Measurements from ENCODE around the gene OTUB1. TPM values are rescaled to one million over a fixed set of nuclear protein-coding genes. Genes with fewer than 3 reads are reported as not detected.

The OTUB1 gene
- total and polyA plus RNA-seq, 4 donors: 40.8 to 95.2 (median 72.3) TPM

GRCh38 chr11:64008283-64008913 lies 22.2 kb downstream of the OTUB1 start:
- 92 to 93% methylated on average over 25 to 26 of the region's 26 CpGs for WGBS, 2 donors
- no peak overlapping the region for H3K4me3 ChIP-seq

GRCh38 chr11:64008914-64009633 lies 22.8 kb downstream of the OTUB1 start:
- ATAC-seq (ENCODE audit: insufficient read depth, low FRiP score) (no peak), DNase-seq (no peak)
- WGBS, 2 donors: 94 to 95% methylated on average over 18 of the region's 18 CpGs
- Histone ChIP-seq H3K9me3 (ENCODE audit: control insufficient read depth in 4 of 4, insufficient read depth in 3 of 4, low read length in 3 of 4) (no peaks in the 10 kb centered on the region), H3K4me3 (no peak overlapping the region), H3K27ac (ENCODE audit: low read depth in 1 of 2, low read length in 1 of 2) (no peak overlapping the region), H3K4me1 (ENCODE audit: control insufficient read depth in 5 of 5, insufficient read depth in 5 of 5, low read length in 5 of 5) (peaks cover 0 to 18% (median 0%) of the 10 kb centered on the region in 5 donors), H3K36me3 (ENCODE audit: control insufficient read depth in 4 of 4, insufficient read depth in 4 of 4, low read length in 4 of 4) (no peaks in the 10 kb centered on the region), H3K27me3 (ENCODE audit: control insufficient read depth in 3 of 3, insufficient read depth in 3 of 3, low read length in 2 of 3) (peaks cover 0 to 4% (median 0%) of the 10 kb centered on the region in 3 donors), H3K9ac (ENCODE audit: insufficient read depth in 1 of 2, low read length in 2 of 2) (no peak overlapping the region)
- no peak for TF ChIP-seq CTCF (IDR thresholded peaks at IDR 0.05; ENCODE audit: control extremely low read depth, extremely low read depth)

More at GRCh38 chr11:64008283-64008913, 22.2 kb downstream of the OTUB1 start:
- Histone ChIP-seq H3K9ac (ENCODE audit: insufficient read depth in 1 of 2, low read length in 2 of 2) (no peak overlapping the region), H3K4me1 (ENCODE audit: control insufficient read depth in 5 of 5, insufficient read depth in 5 of 5, low read length in 5 of 5) (peaks cover 0 to 22% (median 0%) of the 10 kb centered on the region in 5 donors), H3K9me3 (ENCODE audit: control insufficient read depth in 4 of 4, insufficient read depth in 3 of 4, low read length in 3 of 4) (no peaks in the 10 kb centered on the region), H3K27ac (ENCODE audit: low read depth in 1 of 2, low read length in 1 of 2) (no peak overlapping the region), H3K36me3 (ENCODE audit: control insufficient read depth in 4 of 4, insufficient read depth in 4 of 4, low read length in 4 of 4) (no peaks in the 10 kb centered on the region), H3K27me3 (ENCODE audit: control insufficient read depth in 3 of 3, insufficient read depth in 3 of 3, low read length in 2 of 3) (peaks cover 0 to 4% (median 0%) of the 10 kb centered on the region in 3 donors)
- TF ChIP-seq CTCF (IDR thresholded peaks at IDR 0.05; ENCODE audit: control extremely low read depth, extremely low read depth): no peak
- ATAC-seq (ENCODE audit: insufficient read depth, low FRiP score) (no peak), DNase-seq (no peak)

GRCh38 chr11:64009710-64010109 lies 23.5 kb downstream of the OTUB1 start:
- H3K9me3 ChIP-seq (ENCODE audit: control insufficient read depth in 4 of 4, insufficient read depth in 3 of 4, low read length in 3 of 4): no peaks in the 10 kb centered on the region
- DNase-seq (no peak), ATAC-seq (ENCODE audit: insufficient read depth, low FRiP score) (no peak)
- WGBS, 2 donors: 98 to 99% methylated on average over 8 of the region's 8 CpGs
- H3K36me3 ChIP-seq (ENCODE audit: control insufficient read depth in 4 of 4, insufficient read depth in 4 of 4, low read length in 4 of 4): no peaks in the 10 kb centered on the region
- H3K4me3 ChIP-seq: no peak overlapping the region
- no peak for TF ChIP-seq CTCF (IDR thresholded peaks at IDR 0.05; ENCODE audit: control extremely low read depth, extremely low read depth)
- no peak overlapping the region for H3K9ac ChIP-seq (ENCODE audit: insufficient read depth in 1 of 2, low read length in 2 of 2)
- H3K4me1 ChIP-seq (ENCODE audit: control insufficient read depth in 5 of 5, insufficient read depth in 5 of 5, low read length in 5 of 5): peaks cover 0 to 15% (median 0%) of the 10 kb centered on the region in 5 donors
- H3K27me3 ChIP-seq (ENCODE audit: control insufficient read depth in 3 of 3, insufficient read depth in 3 of 3, low read length in 2 of 3): peaks cover 0 to 4% (median 0%) of the 10 kb centered on the region in 3 donors
- no peak overlapping the region for H3K27ac ChIP-seq (ENCODE audit: low read depth in 1 of 2, low read length in 1 of 2)

Measured in lung (tissue), 12 donors.